Activated CD4-positive, alpha-beta T cell treated with anti-CD3 and anti-CD28 coated beads, Interleukin-2, amount 10 ng/mL, durations not matched to agents 7 days and 5 days (primary cell): Measurements from ENCODE around the gene PRXL2B. TPM values are rescaled to one million over a fixed set of nuclear protein-coding genes. Genes with fewer than 3 reads are reported as not detected.

ENCODE experiments used
- CTCF ChIA-PET: fragments of 350-600 bp; sonication (Branson Sonifier 250); formaldehyde crosslinking; loops from one replicate; lab custom pipeline; 2021; ENCODE audit warnings: antibody characterized with exemption; lab: Charles Lee
- POLR2A ChIA-PET: fragments of 350-600 bp; sonication (Branson Sonifier 250); formaldehyde crosslinking; loops from one replicate; lab custom pipeline; 2021; ENCODE audit warnings: antibody characterized with exemption; lab: Charles Lee
- DNase-seq: peaks from one replicate; pipeline ENCODE4 v3.0.0-alpha.2; 2020
- H3K27ac Mint-ChIP-seq: one replicate; pipeline ENCODE4 v1.8.0; 2021; ENCODE audit warnings: mild to moderate bottlenecking, moderate library complexity, mixed read lengths
- H3K27me3 Mint-ChIP-seq: one replicate; pipeline ENCODE4 v1.8.0; 2021; ENCODE audit warnings: mixed read lengths
- H3K36me3 Mint-ChIP-seq: one replicate; pipeline ENCODE4 v1.8.0; 2021; ENCODE audit warnings: low read depth, mixed read lengths
- H3K4me1 Mint-ChIP-seq: one replicate; pipeline ENCODE4 v1.8.0; 2021; ENCODE audit warnings: mixed read lengths
- H3K4me3 Mint-ChIP-seq: one replicate; pipeline ENCODE4 v1.8.0; 2021; ENCODE audit warnings: mild to moderate bottlenecking, moderate library complexity, mixed read lengths
- H3K9me3 Mint-ChIP-seq: one replicate; pipeline ENCODE4 v1.8.0; 2021; ENCODE audit warnings: mixed read lengths
- total RNA-seq, 2 experiments: library from RNA; stranded (reverse); gene quantifications; one replicate each; pipeline ENCODE4 v1.2.3, GENCODE V29; 2021

Gene PRXL2B
- total RNA-seq, 2 experiments from 2014 or later: 25.2 to 33.3 TPM

DNA sequence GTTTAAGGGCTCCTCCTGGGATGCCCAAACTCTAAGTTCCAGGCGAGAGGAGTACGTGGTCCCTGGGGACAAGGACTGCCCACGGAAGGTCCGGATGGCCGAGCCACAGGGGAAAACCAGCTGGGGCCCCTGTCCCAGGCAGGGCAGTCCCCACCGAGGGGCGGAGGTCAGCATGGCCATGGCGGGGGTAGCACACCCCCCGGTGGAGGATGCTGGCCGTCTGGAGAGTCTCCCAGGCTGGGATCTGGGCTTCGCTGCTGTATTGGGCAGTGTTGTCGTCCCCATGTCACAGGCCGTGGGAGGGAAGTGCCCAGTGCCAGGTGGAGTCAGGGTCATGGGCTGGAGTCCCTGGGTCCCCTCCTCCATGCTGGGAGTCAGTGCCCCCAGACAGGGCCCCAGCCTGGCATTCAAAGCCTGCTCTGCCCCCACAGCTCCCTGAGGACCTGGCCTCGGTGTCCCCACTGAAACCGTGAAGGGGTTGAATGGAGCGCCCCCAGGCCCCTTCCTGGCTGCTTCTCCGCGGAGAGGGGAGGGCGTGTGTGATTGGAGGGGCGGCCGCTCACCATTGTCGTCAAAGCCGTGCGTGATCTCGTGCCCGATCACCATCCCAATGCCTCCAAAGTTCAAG, 6.8 kb downstream of the PRXL2B start:
- ChIA-PET POLR2A (no interaction called here), CTCF (no interaction called here)
- DNase-seq: no peak
- no peak overlapping the region for H3K27ac Mint-ChIP-seq
- H3K4me1 Mint-ChIP-seq: peaks cover 6% of the 10 kb centered on the region
- H3K9me3 Mint-ChIP-seq: no peaks in the 10 kb centered on the region
- H3K27me3 Mint-ChIP-seq: peaks cover under 1% of the 10 kb centered on the region
- H3K36me3 Mint-ChIP-seq: no peaks in the 10 kb centered on the region
- no peak overlapping the region for H3K4me3 Mint-ChIP-seq

DNA sequence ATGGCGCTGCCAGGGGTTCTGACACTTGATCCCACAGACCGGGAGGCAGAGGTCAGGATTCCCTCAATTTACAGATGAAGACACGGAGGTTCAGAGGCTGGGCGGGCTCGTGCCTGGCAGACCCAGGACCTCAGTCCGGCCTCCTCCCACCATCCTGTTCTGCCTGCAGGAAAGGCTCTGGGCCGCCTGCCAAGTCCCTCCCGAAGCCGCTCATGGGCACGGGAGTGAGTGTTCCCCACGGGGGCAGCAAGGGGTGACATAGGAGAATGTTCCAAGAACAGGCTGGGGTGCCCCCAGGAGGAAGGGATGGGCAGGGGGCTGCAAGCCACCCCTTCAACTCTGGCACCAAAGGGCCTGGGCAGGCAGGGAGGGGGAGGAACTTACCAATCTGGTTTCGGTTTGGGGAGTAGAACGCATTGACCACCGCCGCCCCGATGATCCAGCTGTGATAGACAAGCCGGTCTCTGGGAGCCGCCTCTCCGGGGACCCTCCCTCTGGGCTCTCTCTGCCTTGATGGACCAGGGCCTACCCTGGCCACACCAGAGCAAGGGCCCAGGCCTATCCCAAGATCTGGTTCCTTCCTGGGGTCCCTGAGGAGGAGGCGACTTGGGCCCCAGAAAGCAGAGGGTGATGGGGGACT, 7.5 kb downstream of the PRXL2B start:
- no peak for DNase-seq
- POLR2A ChIA-PET: no interaction called here
- Mint-ChIP-seq H3K27ac (no peak overlapping the region), H3K27me3 (peaks cover 5% of the 10 kb centered on the region), H3K9me3 (peaks cover 3% of the 10 kb centered on the region), H3K36me3 (no peaks in the 10 kb centered on the region), H3K4me1 (peaks cover 6% of the 10 kb centered on the region), H3K4me3 (no peak overlapping the region)
- CTCF ChIA-PET: no interaction called here

DNA sequence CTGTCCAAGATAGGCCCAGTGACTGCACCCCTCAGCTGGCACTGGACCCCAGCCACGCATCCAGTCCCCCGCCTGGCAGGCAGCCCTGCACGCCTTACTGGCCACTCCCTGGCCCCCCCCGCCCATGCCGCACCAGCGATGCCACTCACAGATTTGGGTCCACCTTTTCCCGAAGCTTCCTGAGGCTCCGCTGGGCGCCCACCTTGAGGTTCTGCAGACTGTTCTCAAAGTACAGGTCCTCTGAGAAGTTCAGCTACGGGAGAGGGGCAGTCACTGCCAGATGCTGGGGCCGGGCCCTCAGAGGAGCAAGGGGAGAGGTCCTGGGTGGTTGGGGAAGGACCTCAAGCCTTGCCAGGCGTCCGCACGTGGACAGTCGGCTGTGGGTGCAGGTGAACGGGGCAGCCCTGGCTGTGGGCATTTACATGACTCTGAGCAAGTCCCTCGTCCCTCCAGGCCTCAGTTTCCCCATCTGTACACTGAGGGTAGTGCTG, 8.1 kb downstream of the PRXL2B start:
- no peaks in the 10 kb centered on the region for H3K36me3 Mint-ChIP-seq
- POLR2A ChIA-PET: no interaction called here
- no peak overlapping the region for H3K27ac Mint-ChIP-seq
- peaks cover 3% of the 10 kb centered on the region for H3K9me3 Mint-ChIP-seq
- H3K27me3 Mint-ChIP-seq: peaks cover 5% of the 10 kb centered on the region
- no peak overlapping the region for H3K4me3 Mint-ChIP-seq
- CTCF ChIA-PET: no interaction called here
- H3K4me1 Mint-ChIP-seq: peaks cover 6% of the 10 kb centered on the region
- no peak for DNase-seq

DNA sequence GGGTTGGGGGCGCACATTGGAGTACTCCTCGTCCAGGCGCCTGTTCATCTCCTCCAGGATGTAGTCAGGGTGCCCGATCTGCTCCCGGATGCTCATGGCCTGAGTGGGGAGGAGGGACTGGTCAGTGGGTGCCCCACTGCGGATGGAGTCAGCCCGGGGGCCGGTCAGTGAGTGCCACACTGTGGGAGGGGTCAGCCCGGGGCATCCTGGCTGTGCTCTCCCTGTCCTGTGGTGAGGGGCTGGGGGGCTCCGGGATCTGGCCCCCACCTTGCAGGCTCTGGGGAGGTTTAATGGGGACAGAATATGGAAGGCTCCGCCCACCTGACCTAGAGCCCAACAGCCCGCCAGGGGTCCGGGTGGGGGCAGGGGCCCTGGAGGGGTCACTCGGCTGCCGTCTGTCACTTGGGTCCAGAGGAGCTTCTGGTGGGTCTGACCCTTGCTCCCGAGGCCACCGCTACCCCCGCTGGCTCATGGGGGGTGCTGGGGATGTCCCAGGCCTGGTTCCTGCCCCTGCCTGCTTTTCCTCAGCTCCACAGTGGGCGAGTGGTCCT, 8.8 kb downstream of the PRXL2B start:
- no peak for DNase-seq
- ChIA-PET POLR2A (no interaction called here), CTCF (no interaction called here)
- no peaks in the 10 kb centered on the region for H3K36me3 Mint-ChIP-seq
- peaks cover 3% of the 10 kb centered on the region for H3K9me3 Mint-ChIP-seq
- peaks cover 6% of the 10 kb centered on the region for H3K4me1 Mint-ChIP-seq
- peaks cover 6% of the 10 kb centered on the region for H3K27me3 Mint-ChIP-seq
- no peak overlapping the region for H3K4me3 Mint-ChIP-seq
- no peak overlapping the region for H3K27ac Mint-ChIP-seq

DNA sequence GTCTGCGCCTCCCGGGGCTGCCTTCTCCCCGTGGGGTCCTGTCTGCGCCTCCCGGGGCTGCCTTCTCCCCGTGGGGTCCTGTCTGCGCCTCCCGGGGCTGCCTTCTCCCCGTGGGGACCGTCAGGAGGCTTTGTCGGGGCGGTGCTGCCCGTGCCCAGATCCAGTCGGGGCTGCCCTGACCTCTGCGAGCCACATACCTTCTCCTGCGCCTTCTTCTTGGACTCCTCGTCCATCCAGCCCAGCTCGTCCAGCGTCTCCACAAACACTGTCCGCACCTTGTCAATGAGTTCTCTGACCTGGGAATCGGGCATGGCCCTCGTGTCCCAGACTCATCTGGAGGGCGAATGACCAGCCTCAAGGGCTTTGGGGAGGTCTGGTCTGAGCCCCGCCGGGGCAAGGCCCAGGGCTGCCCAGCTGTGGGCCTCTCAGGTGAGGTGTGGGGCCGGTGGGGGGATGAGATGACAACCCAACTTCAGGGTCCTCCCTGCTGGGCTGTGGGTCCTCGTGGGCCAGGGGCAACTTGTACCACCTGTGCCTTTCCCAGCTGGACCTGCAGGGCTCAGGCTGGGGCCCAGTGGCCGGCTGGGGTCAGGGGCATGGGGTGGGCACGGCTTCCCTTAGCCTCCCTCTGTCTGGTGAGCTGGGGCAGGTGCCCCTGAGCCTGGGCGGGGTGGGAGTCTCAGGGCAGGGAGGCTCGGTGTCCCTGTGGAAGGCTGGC, 9.4 kb downstream of the PRXL2B start:
- Mint-ChIP-seq H3K4me1 (peaks cover 6% of the 10 kb centered on the region), H3K9me3 (peaks cover 3% of the 10 kb centered on the region), H3K4me3 (no peak overlapping the region), H3K27me3 (peaks cover 8% of the 10 kb centered on the region), H3K36me3 (no peaks in the 10 kb centered on the region), H3K27ac (no peak overlapping the region)
- ChIA-PET CTCF (no interaction called here), POLR2A (no interaction called here)
- DNase-seq: no peak

DNA sequence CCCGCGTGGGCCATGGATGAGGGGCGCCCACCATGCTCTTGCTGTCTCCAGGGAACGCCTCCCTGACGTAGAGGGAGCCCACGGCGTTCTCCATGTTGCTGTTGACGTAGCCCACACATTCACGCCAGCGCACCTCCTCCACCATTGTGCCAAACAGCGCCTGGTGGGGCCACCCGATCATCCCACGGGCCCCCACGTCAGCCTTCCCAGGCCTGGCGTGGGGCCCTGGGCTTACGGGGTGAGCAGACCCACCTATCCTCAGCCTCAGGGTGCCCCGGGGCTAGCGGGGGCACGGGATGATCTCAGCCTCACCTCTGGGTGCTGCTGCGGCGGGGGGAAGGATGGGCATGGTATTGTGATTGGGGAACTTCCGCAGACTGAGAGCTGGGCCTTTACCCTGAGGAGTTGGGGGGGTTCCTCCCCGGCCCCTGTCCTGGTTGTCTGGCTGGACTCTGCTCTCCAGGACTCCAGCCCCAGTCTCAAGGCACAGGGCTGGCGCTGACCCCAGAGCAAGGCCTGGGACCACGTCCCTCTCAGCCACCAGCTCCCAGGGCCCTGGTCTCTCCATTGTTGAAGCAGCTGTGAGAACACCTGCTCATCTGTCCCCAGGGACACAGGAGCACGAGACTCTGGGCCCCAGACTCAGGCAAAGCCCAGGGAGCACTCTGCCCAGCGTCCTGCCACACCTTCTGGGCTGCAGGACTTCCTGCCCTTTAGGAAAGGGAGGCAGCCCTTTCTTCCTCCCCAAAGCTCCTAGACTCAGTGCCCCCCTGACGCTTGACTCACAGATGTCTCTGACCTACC, 10.2 kb downstream of the PRXL2B start:
- H3K27me3 Mint-ChIP-seq: peaks cover 10% of the 10 kb centered on the region
- no peaks in the 10 kb centered on the region for H3K36me3 Mint-ChIP-seq
- H3K9me3 Mint-ChIP-seq: peaks cover 3% of the 10 kb centered on the region
- H3K4me1 Mint-ChIP-seq: peaks cover 5% of the 10 kb centered on the region
- H3K27ac Mint-ChIP-seq: no peak overlapping the region
- no peak overlapping the region for H3K4me3 Mint-ChIP-seq
- ChIA-PET CTCF (no interaction called here), POLR2A (interaction anchor here (0.6 kb wide), 1 partner anchor 593 kb away, joined by 5 read pairs; the partner anchor contains the start of gene CFAP74)
- no peak for DNase-seq

DNA sequence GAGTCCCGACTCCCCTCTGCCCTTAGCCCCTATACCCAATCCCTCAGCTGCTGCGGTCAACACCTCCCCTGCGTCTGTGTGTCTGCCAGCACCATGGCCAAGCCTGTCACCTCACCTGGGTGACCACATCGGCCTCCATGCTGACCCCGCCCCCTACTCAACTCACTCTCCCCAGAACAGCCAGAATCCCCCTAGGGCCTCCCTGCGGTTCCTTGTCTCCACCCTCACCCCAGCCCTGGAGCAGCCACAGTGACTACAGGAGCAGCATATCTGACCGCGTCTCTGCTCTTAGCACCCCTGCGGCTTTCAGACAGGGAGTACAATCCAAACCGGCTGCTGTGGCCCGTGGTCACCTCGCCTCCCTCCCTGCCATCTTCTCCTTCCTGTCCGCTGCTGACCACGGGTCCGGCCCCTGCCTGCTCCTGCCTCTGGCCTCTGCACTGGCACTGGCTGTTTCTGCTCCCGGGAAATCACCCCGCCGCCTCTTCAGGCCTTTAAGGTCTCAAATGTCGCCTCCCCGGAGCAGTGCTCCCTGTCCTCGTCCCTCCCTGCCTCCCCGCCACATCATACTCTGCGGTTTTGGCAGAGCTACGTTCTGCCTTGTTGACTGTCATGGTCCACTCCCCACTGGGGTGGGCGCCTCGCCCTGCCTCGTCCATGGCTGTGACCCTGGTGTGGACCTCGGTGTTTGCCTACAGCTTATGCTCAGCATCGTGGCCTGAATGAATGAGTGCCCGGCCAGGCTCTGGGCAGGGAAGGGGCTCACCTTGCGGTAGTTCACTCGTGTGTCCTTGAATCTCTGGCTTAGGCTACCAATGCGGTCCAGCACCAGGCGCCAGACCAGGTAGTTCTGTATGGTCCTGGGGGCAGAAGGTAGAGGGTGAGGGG, 11.1 kb downstream of the PRXL2B start:
- no peak for DNase-seq
- ChIA-PET CTCF (no interaction called here), POLR2A (interaction anchor here (0.6 kb wide), 1 partner anchor 511 kb away, joined by 3 read pairs; no protein-coding TSS in a partner anchor)
- H3K4me3 Mint-ChIP-seq: no peak overlapping the region
- H3K27ac Mint-ChIP-seq: no peak overlapping the region
- H3K4me1 Mint-ChIP-seq: peaks cover 2% of the 10 kb centered on the region
- H3K9me3 Mint-ChIP-seq: peaks cover 3% of the 10 kb centered on the region
- H3K27me3 Mint-ChIP-seq: peaks cover 10% of the 10 kb centered on the region
- H3K36me3 Mint-ChIP-seq: no peaks in the 10 kb centered on the region

DNA sequence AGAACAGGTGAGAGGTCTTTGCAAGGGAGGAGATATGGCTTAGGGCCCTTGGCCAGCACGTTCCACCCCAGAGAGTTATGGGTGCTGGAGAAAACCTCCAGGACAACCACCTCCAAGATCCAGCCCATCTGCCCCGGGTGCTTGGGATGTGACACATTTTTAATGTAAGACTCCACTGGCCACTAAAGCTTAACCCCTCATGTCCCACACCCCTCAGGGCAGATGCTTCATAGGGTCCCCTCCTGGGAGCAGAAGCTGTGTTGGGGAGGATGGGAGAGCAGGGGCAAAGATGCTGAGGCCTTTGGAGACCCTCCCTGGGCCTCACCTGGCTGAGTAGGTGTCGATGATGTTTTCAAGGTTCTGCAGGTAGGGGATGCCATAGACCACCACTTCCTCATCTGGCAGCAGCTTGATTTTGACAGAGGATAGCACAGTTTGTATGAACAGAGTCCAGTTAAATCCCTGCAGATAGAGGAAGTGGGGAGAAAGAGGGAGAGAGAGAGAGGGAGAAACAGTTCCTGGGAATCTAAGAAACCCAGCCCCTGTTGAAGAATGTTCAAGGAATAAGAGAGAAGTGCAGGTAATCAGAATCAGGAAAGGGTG, 11.9 kb downstream of the PRXL2B start:
- peaks cover 10% of the 10 kb centered on the region for H3K27me3 Mint-ChIP-seq
- H3K27ac Mint-ChIP-seq: no peak overlapping the region
- H3K9me3 Mint-ChIP-seq: peaks cover 3% of the 10 kb centered on the region
- H3K4me3 Mint-ChIP-seq: no peak overlapping the region
- ChIA-PET CTCF (no interaction called here), POLR2A (interaction anchor here (0.6 kb wide), 1 partner anchor 510 kb away, joined by 3 read pairs; no protein-coding TSS in a partner anchor)
- H3K36me3 Mint-ChIP-seq: no peaks in the 10 kb centered on the region
- H3K4me1 Mint-ChIP-seq: no peaks in the 10 kb centered on the region
- DNase-seq: no peak

DNA sequence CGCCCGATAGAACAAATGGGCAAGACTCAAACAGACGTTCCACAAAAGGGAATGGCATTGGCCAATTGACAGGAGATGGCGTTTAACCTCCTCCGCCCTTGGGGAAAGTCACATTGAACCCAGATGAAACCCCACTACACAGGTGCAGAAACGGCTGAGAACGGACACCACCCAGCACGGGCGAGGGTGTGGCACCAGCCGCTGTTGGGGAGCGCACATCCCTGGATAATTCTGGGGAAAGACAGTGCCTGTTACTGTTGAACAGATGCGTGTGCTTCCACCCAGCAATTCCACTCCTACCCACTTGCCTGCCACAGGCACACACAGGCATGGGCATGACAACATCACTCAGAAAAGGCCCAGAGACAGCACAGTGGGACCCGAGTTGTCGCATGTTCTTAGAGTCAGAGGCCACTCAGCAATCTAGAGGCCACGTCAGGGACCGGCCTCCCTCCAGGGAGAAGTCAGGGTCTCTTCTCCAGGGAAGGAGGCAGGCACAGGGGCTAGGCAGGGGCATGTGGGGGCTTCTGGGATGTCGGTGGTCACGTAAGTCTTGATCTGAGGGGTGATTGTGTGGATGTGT, 15.2 kb downstream of the PRXL2B start:
- DNase-seq: no peak
- ChIA-PET POLR2A (no interaction called here), CTCF (no interaction called here)

DNA sequence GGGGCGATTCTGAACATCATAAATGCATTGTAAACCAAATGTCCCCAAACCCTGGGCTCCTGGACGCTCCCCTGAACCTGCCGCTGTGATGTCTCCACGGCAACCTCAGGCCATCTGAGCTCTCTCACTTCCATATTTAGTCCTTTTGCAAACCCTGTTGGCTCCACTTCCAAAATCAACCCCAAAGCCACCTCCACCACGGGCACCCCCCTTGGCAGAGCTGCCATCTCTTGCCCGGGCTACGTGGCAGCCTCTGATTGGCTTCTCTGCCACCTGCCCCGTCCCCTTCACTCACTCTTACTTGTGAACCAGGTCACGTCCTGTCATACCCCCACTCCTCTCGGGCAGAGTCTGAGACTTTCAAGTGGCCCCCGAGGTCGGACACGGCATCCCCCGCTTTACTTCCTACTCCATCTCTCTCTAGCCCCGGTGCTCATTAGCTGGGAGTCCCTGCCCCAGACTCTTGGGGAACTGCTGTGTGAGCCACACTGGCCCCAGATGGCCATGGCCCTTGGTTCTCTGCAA, 15.8 kb downstream of the PRXL2B start:
- Mint-ChIP-seq H3K9me3 (peaks cover 3% of the 10 kb centered on the region), H3K36me3 (no peaks in the 10 kb centered on the region), H3K4me3 (no peak overlapping the region), H3K27ac (no peak overlapping the region), H3K27me3 (peaks cover 10% of the 10 kb centered on the region), H3K4me1 (no peaks in the 10 kb centered on the region)
- CTCF ChIA-PET: interaction anchor here (1.2 kb wide), 1 partner anchor 12 kb away, joined by 3 read pairs; no protein-coding TSS in a partner anchor
- POLR2A ChIA-PET: no interaction called here
- no peak for DNase-seq

More for the DNA sequence above, 15.2 kb downstream of the PRXL2B start:
- peaks cover 10% of the 10 kb centered on the region for H3K27me3 Mint-ChIP-seq
- no peak overlapping the region for H3K4me3 Mint-ChIP-seq
- peaks cover 3% of the 10 kb centered on the region for H3K9me3 Mint-ChIP-seq
- H3K36me3 Mint-ChIP-seq: no peaks in the 10 kb centered on the region
- H3K27ac Mint-ChIP-seq: no peak overlapping the region
- H3K4me1 Mint-ChIP-seq: no peaks in the 10 kb centered on the region
